Activated T-cell treated with anti-CD3 and anti-CD28 coated beads, Interleukin-2, amount 50 U/mL, for 4 hours (primary cell): ENCODE measurements around the gene DENND1B. TPM values are rescaled to one million over a fixed set of nuclear protein-coding genes. Genes with fewer than 3 reads are reported as not detected.
"Not testable (repeated sequence)": the region's sequence is repeated elsewhere in the genome, so short reads cannot be mapped to it uniquely, and the experiment has no call there.

Experiments used
- ATAC-seq, 2 donors: fragments of 200-7000 bp; cut with Tn5 transposase; one replicate each; pipeline ENCODE4 v1.10.0; 2021
- DNase-seq: peaks from one replicate; pipeline ENCODE4 v3.0.0-alpha.2; 2020
- H3K27me3 Mint-ChIP-seq: one replicate; pipeline ENCODE4 v1.8.0; 2021; ENCODE audit warnings: low read depth, mixed read lengths
- H3K36me3 Mint-ChIP-seq: one replicate; pipeline ENCODE4 v1.8.0; 2022; ENCODE audit warnings: mixed read lengths; ENCODE audit not compliant: insufficient read depth
- H3K4me1 Mint-ChIP-seq: one replicate; pipeline ENCODE4 v1.8.0; 2021; ENCODE audit warnings: low read depth, mixed read lengths
- H3K4me3 Mint-ChIP-seq: one replicate; pipeline ENCODE4 v1.8.0; 2021; ENCODE audit warnings: mild to moderate bottlenecking, moderate library complexity, mixed read lengths
- H3K9me3 Mint-ChIP-seq: one replicate; pipeline ENCODE4 v1.8.0; 2021; ENCODE audit warnings: mixed read lengths
- total RNA-seq, 3 donors: library from RNA; stranded (reverse); gene quantifications; one replicate each; pipeline ENCODE4 v1.2.1, GENCODE V29; 2021

Gene DENND1B
- total RNA-seq, 3 donors from 2014 or later = 7.7 to 9.0 (median 9.0) TPM

DNA sequence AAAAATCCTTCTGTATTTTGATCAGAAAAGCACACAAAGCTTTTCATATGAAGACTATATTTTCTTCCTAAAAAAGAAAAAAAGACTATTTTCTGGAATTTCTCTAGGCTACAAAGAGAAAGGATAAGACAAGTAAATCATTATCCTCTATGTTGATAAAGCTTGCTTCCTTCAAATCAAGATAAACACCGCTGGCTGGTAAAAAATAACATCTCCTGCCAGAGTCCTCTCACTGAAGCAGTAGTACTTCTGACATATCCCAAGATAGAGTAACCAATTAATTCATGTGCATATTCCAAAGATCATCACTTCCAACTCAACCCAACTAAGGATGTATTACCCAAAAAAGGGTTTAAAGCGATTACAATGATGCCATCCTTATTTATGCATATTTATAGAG lies 34.3 kb downstream of the DENND1B start:
- Mint-ChIP-seq H3K36me3 (peaks cover 15% of the 10 kb centered on the region), H3K4me3 (no peak overlapping the region), H3K27me3 (no peaks in the 10 kb centered on the region), H3K9me3 (peaks cover 3% of the 10 kb centered on the region), H3K4me1 (peaks cover 61% of the 10 kb centered on the region)
- DNase-seq (no peak), ATAC-seq (no peak)

DNA sequence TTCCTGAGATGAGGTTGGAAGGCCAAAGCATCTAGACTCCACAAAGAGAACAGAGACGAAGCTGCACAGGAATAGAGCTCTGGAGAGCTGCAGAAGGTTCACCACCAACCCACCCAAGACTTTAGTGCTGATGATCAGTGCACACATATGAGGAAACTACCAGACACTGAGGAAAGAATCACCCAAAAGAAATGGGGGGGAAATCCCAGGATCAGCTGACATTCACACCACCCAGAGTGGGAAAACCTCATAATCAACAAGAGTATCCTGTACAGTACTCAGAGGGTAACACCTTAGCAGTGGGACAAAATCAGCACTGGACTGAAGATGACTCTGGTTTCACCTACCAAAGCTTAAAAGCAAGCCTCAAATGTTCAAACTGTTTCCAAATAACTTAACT lies 36.4 kb downstream of the DENND1B start:
- DNase-seq = no peak
- Mint-ChIP-seq H3K4me3 (no peak overlapping the region), H3K27me3 (no peaks in the 10 kb centered on the region), H3K36me3 (peaks cover 7% of the 10 kb centered on the region), H3K4me1 (peaks cover 54% of the 10 kb centered on the region), H3K9me3 (peaks cover 1% of the 10 kb centered on the region)
- peak in 1 of 2 donors; percentile 25 for ATAC-seq

DNA sequence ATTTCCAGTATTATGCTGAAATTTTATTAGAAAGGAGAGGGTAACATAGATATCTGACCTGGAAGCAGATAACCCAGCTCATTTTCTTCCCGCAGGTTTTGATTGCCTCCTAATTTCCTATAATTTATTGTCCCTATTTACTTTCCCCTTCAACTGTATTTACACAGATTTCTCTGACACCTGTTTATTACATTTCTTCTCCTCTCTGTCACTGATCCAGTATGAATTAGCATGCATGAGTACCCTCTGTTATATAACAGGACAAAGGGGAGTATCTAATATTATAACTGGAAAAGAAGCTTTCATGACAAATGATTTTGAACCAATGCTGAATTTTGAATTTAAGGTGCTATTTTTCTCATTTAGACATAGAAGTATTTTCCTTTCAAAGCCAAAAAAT lies 37.4 kb downstream of the DENND1B start:
- peaks cover 49% of the 10 kb centered on the region for H3K4me1 Mint-ChIP-seq
- no peaks in the 10 kb centered on the region for H3K9me3 Mint-ChIP-seq
- peaks cover 5% of the 10 kb centered on the region for H3K36me3 Mint-ChIP-seq
- no peak for DNase-seq
- H3K27me3 Mint-ChIP-seq = no peaks in the 10 kb centered on the region
- H3K4me3 Mint-ChIP-seq = no peak overlapping the region
- no peak for ATAC-seq

DNA sequence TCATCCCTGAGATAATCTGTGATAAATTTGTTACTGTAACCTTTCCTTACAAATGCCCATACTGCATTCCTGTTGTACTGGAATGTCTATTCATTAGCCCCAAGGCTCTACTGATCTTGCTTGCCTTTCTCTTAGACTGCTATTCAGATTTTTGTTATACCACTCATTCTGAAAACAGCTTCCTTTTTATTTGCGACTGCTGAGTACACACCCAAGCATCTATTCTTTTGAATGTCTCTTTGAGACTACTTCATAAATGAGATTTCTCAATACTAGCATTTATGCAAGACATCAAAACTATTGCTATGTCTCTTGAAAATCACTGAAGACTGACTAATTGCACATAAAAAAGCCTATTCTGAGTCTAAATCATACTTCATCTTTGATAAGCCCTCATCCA lies 38.6 kb downstream of the DENND1B start:
- Mint-ChIP-seq H3K9me3 (no peaks in the 10 kb centered on the region), H3K36me3 (peaks cover 9% of the 10 kb centered on the region), H3K27me3 (no peaks in the 10 kb centered on the region), H3K4me3 (no peak overlapping the region), H3K4me1 (peaks cover 51% of the 10 kb centered on the region)
- DNase-seq (no peak), ATAC-seq (no peak)

DNA sequence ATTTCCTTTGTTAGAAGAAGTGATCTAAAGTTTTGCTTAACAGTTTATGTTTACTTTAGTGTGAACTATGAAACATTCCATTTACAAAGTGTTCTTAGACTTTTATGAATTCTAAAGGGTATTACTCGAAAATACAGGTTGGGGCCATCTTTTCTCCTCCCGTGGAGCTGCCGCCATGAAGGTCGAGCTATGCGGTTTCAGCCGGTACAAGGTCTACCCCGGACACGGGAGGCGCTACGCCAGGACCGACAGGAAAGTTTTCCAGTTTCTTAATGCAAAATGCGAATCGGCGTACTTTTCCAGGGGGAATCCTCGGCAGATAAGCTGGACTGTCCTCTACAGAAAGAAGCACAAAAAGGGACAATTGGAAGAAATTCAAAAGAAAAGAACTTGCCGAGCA lies 39.8 kb downstream of the DENND1B start:
- no peaks in the 10 kb centered on the region for H3K9me3 Mint-ChIP-seq
- H3K4me3 Mint-ChIP-seq = no peak overlapping the region
- DNase-seq (no peak), ATAC-seq (no peak)
- peaks cover 46% of the 10 kb centered on the region for H3K4me1 Mint-ChIP-seq
- peaks cover 9% of the 10 kb centered on the region for H3K36me3 Mint-ChIP-seq
- no peaks in the 10 kb centered on the region for H3K27me3 Mint-ChIP-seq

DNA sequence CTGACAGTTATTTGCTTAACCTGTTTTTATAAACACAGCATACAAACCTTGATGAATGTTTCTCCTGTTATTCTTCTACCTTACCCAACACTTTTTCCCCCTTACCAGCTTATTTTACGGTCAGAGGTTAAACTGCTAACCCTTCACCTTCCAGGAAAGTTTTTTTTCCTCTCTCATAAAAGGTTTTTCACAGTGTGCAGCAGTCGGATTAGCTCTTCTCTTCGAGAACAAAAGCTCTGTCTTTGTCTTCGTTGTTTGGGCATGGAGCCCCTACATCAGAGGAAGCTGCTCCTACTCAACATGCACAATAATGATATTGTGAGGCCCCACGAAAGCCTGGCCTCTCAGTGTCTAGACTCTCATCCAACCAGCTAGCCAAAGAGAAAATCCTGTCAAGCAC lies 42.0 kb downstream of the DENND1B start:
- H3K9me3 Mint-ChIP-seq = peaks cover 8% of the 10 kb centered on the region
- H3K4me3 Mint-ChIP-seq = no peak overlapping the region
- peaks cover 25% of the 10 kb centered on the region for H3K4me1 Mint-ChIP-seq
- H3K36me3 Mint-ChIP-seq = peaks cover 16% of the 10 kb centered on the region
- no peaks in the 10 kb centered on the region for H3K27me3 Mint-ChIP-seq
- ATAC-seq = no peak
- no peak for DNase-seq

DNA sequence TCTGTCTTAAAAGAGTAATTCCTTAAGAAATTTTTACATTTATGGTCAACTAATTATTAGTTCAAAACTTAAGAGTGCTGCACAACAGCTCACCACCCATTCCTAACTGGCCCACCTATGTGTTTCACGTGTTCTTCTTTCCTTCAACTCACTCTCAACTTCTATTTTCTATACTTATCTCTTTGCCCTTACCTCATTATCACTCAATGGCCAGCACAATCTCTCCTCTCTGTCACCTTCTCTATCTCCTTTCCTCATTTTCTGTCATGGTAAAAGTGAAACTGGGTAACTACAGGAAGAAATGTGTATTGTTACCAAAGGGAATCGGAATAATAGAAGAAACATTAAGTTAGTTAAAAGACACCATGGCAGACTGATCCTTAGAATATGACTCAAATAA lies 43.1 kb downstream of the DENND1B start:
- no peak for DNase-seq

DNA sequence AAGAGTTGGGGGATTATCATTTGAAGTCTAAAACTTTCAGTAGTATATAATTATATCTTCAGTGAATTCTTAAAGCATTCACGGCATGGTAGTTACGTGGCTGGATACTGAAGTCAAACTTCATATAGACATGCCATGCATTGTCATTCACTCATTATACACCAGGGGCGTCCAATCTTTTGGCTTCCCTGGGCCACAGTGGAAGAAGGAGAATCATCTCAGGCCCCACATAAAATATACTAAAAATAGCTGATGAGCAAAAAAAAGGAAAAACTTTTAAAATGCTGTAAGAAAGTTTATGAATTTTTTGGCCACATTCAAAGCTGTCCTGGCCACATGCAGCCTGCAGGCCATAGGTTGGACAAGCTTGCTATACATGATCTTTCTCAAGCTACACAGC lies 43.8 kb downstream of the DENND1B start:
- Mint-ChIP-seq H3K4me1 (peaks cover 10% of the 10 kb centered on the region), H3K9me3 (peaks cover 22% of the 10 kb centered on the region), H3K36me3 (peaks cover 19% of the 10 kb centered on the region), H3K27me3 (no peaks in the 10 kb centered on the region), H3K4me3 (no peak overlapping the region)
- DNase-seq (no peak), ATAC-seq (no peak)

More for the DNA sequence above, 43.1 kb downstream of the DENND1B start:
- ATAC-seq = no peak
- Mint-ChIP-seq H3K4me1 (peaks cover 16% of the 10 kb centered on the region), H3K36me3 (peaks cover 19% of the 10 kb centered on the region), H3K27me3 (no peaks in the 10 kb centered on the region), H3K4me3 (no peak overlapping the region), H3K9me3 (peaks cover 17% of the 10 kb centered on the region)

DNA sequence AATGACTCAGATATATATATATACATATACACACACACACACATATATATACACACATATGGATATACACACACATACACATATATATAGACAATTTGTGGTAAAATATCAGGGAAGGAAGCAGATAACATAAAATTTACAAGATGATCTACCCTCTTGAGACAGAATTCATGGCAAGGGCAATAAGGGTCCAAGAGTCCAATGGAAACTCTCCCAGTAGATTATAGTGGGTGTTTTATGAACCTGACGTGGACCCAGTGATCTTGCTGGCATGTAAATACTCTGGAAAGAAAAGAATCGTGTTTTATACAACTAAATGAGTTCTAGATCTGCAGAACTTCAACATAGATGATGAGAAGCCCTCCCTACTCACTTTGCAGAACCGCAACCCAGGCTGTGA lies 49.3 kb downstream of the DENND1B start:
- Mint-ChIP-seq H3K4me3 (no peak overlapping the region), H3K9me3 (peaks cover 38% of the 10 kb centered on the region), H3K36me3 (peaks cover 28% of the 10 kb centered on the region), H3K4me1 (peaks cover 3% of the 10 kb centered on the region), H3K27me3 (no peaks in the 10 kb centered on the region)
- no peak for ATAC-seq
- DNase-seq = no peak

DNA sequence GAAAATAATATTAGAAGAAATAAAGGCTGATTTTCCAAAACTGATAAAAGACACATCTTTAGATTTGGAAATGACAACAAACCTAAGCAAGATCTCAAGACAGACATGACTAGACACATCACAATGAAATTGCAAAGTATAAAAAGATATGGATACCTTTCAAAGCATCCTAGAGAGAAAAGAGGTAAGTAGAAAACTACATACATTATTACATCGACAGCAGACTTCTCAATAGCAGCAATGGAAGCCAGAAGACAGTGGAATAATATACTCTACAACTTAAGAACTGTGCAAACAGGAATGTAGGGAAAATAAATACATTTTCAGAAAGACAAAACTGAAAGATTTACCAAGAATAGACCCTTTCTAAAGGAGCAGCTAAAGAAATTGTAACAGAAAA lies 50.2 kb downstream of the DENND1B start:
- DNase-seq (no peak), ATAC-seq (no peak)
- Mint-ChIP-seq H3K4me1 (peaks cover 3% of the 10 kb centered on the region), H3K4me3 (no peak overlapping the region), H3K36me3 (peaks cover 28% of the 10 kb centered on the region), H3K9me3 (peaks cover 38% of the 10 kb centered on the region), H3K27me3 (no peaks in the 10 kb centered on the region)

DNA sequence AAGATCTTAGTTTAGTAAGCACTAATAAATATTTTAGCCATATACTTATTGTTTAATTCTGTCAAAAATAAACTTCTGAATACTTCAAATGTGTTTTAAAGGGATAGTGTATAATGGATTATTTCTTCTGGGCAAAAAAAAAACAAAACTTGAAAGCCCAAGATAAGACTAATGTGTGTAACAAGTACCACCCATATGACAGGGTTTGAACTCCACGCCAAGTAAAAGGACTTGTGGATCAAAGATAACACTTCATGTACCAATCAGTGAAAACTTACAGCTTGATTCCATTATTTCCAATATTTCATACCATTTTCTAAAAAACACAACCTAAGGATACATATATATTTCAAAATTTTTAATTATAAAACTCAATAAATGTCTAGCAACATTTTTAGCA lies 59.5 kb downstream of the DENND1B start:
- Mint-ChIP-seq H3K4me1 (peaks cover 11% of the 10 kb centered on the region), H3K9me3 (no peaks in the 10 kb centered on the region), H3K36me3 (peaks cover 4% of the 10 kb centered on the region), H3K27me3 (no peaks in the 10 kb centered on the region), H3K4me3 (no peak overlapping the region)
- no peak for ATAC-seq
- DNase-seq = no peak

DNA sequence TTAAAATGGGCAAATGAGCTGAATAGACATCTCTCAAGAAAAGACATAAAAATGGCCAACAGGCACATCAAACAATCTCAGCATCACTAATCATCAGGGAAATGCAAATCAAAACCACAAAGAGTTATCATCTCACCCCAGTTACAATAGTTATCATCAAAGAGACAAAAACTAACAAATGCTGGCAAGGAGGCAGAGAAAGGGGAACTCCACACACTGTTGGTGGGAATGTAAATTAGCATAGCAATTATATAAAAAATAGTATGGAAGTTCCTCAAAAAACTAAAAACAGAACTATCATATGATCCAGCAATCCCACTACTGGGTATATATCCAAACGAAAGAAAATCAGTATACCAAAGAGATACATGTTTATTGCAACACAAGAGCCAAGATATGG lies 68.7 kb downstream of the DENND1B start:
- peaks cover 9% of the 10 kb centered on the region for H3K9me3 Mint-ChIP-seq
- peaks cover 12% of the 10 kb centered on the region for H3K4me1 Mint-ChIP-seq
- DNase-seq (no peak), ATAC-seq (no peak)
- H3K4me3 Mint-ChIP-seq = no peak overlapping the region
- H3K27me3 Mint-ChIP-seq = no peaks in the 10 kb centered on the region
- H3K36me3 Mint-ChIP-seq = peaks cover 7% of the 10 kb centered on the region

DNA sequence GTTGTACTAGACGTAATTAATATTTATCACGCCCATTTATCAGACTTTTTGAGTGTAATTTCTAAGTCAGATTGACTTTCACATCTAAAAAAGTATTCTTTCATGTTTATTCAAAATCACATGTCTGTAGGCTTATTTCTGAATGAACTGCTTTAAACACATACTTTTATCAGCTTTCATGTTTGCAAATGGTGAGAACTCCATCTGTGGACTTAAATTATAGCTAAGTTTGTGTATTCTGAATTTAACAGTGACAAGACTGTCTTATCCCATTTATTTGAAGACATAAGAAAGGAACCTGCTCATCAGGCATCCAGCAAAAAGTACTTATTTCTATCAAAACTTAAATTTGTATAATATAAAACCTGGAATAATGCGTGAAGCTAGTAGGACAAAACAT lies 69.3 kb downstream of the DENND1B start:
- no peak for DNase-seq
- Mint-ChIP-seq H3K9me3 (peaks cover 12% of the 10 kb centered on the region), H3K4me3 (no peak overlapping the region), H3K36me3 (peaks cover 10% of the 10 kb centered on the region), H3K4me1 (peaks cover 12% of the 10 kb centered on the region), H3K27me3 (no peaks in the 10 kb centered on the region)
- ATAC-seq = no peak

DNA sequence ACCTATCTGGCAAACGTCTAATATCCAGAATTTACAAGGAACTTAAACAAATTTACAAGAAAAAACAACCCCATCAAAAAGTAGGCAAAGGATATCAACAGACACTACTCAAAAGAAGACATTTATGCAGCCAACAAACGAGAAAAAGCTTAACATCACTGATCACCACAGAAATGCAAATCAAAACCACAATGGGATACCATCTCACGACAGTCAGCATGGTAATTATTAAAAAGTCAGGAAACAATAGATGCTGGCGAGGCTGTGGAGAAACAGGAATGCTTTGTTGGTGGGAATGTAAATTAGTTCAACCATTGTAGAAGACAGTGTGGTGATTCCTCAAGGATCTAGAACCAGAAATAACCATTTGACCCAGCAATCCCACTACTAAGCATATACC lies 74.6 kb downstream of the DENND1B start:
- H3K9me3 Mint-ChIP-seq, DNase-seq, ATAC-seq, H3K4me3 Mint-ChIP-seq, H3K27me3 Mint-ChIP-seq: not testable (repeated sequence)
- Mint-ChIP-seq H3K4me1 (peaks cover 31% of the 10 kb centered on the region), H3K36me3 (peaks cover 15% of the 10 kb centered on the region)

DNA sequence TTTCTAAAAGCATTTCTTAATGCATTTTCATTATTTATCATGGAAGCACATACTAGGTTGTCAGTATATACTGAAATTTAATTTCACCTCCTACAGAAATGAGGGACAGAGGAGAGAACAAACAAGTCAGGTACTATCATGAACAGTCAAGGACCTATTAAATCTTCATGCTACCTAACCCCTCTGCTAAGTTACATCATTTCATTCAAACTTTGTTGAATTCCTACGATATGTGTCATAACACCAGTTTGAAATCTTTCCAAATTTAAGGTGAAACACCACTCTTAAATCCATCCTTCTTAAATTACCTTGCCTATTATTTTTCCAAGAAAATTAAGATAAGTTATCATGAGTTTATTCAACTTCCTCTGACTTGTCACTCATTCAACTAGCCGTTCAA lies 78.9 kb downstream of the DENND1B start:
- ATAC-seq (no peak), DNase-seq (no peak)
- peaks cover 11% of the 10 kb centered on the region for H3K36me3 Mint-ChIP-seq
- H3K4me3 Mint-ChIP-seq = no peak overlapping the region
- peaks cover 3% of the 10 kb centered on the region for H3K9me3 Mint-ChIP-seq
- H3K27me3 Mint-ChIP-seq = no peaks in the 10 kb centered on the region
- peaks cover 43% of the 10 kb centered on the region for H3K4me1 Mint-ChIP-seq

DNA sequence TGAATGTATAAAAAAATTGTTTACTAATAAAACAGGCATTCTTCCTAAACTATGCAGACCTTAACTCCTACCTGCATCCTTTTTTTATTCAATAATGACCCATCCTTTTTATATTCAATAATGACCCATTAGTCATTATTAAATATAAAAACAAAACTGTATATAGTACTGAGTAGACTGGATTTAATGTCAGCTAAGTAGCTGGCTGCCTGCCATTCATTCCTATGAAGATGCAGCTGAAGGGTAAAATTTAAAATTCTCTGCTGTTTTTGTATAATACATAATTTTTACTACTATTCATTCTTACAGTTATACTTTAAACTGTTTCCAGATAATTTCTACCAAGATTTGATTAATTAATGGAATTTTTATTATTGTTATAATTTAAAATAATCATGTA lies 79.3 kb downstream of the DENND1B start:
- H3K4me1 Mint-ChIP-seq = peaks cover 44% of the 10 kb centered on the region
- ATAC-seq (no peak), DNase-seq (no peak)
- no peak overlapping the region for H3K4me3 Mint-ChIP-seq
- H3K36me3 Mint-ChIP-seq = peaks cover 8% of the 10 kb centered on the region
- H3K27me3 Mint-ChIP-seq = no peaks in the 10 kb centered on the region
- peaks cover under 1% of the 10 kb centered on the region for H3K9me3 Mint-ChIP-seq
